GM19043 (cell line): ENCODE measurements around the gene RECK.
"Not testable (repeated sequence)": the region's sequence is repeated elsewhere in the genome, so short reads cannot be mapped to it uniquely, and the experiment has no call there.

Source experiments
- ATAC-seq: cut with Tn5 transposase; IDR thresholded peaks from one replicate; pipeline ENCODE4 v1.9.1; 2021; ENCODE audit warnings: low read depth; ENCODE audit not compliant: unreplicated experiment

Gene RECK

DNA sequence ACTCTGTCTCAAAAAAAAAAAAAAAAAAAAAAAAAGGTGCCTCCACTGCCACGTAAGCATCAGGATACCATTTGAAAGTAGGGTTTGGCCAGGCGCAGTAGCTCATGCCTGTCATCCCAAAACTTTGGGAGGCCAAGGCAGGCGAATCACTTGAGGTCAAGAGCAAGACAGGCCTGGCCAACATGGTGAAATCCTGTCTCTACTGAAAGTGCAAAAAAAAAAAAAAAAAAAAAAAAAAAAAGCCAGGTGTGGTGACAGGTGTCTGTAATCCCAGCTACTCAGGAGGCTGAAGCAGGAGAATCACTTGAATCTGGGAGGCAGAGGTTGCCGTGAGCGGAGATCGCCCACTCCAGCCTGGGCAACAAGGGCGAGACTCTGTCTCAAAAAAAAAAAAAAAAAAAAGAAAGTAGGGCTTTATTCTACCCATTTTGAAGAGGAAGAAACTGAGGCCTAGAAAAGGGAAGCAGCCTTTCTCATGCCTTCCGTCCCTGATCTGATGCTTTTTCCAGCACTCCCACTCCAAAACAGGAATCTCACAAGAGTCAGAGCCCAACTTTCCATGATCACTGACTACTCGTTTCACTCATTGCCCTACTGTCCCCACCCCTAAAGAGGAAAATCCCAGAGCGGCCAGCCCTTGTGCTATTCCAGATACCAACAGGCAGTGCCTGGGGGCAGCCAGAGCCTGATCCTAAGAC is 116.2 kb downstream of the RECK start:
- ATAC-seq: no peak

DNA sequence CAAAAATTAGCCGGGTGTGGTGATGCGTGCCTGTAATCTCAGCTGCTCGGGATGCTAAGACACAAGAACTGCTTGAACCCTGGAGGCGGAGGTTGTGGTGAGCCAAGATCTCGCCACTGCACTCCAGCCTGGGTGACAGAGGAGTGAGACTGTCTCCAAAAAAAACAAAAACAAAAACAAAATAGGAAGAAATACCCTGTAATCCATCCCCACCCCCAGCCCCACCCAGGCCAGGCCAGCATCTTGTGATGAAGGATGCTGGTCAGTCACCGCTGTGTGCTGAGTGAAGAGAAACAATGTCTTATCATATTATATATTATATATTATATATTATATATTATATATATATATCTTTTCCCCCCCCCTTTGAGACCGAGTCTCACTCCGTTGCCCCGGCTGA is 117.0 kb downstream of the RECK start:
- ATAC-seq: no peak

DNA sequence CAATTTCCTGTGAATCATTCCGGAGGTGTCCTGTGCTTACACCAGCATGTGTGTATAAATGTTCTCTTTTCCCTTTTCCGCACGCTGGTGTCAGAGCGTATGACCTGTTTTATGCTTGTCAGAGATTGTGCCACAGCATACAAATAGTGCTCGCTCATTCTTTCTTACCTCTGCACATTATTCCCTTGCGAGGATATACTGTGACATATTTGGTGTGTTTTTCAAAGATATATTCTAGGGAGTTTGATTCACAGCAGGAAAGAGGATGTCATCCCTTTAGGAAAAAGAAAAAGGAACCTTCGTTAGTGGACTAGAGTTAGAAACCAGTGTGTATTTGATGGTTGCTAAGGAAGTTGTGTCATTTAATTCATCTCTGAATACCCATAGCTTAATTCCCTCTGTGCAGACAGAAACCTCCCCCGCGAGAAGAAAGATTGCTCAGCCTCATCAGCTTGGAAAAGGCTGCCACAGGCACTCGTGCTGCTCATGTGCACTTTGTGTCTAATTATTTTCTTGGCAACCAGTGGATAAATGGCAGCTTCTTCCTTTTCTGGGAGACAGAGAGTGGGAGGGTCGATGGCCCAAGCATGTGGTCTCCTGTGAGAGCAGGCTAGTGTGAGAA is 117.7 kb downstream of the RECK start:
- ATAC-seq: no peak

- no peak for ATAC-seq
Measured at GRCh38 chr9:36156116-36156515, 119.4 kb downstream of the RECK start.

- no peak for ATAC-seq
Measured at GRCh38 chr9:36158122-36158521, 121.4 kb downstream of the RECK start.

DNA sequence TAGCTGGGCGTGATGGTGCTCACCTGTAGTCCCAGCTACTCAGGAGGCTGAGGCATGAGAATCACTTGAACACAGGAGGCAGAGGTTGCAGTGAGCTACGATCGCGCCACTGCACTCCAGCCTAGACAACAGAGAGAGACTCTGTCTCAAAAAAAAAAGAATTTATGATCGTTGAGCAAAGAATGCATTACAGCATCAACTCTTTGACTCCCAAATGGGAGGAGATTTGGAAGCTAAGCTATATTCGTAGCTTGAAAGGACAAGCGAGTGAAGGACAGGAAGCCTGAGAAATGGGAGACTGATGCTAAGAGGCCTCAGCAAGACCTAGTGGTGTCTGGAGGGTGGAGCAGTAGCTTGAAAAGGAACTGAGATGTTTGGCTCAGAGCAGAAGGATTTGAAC is 122.2 kb downstream of the RECK start:
- no peak for ATAC-seq

GRCh38 chr9:36159509-36159908 is 122.8 kb downstream of the RECK start:
- not testable (repeated sequence) for ATAC-seq

DNA sequence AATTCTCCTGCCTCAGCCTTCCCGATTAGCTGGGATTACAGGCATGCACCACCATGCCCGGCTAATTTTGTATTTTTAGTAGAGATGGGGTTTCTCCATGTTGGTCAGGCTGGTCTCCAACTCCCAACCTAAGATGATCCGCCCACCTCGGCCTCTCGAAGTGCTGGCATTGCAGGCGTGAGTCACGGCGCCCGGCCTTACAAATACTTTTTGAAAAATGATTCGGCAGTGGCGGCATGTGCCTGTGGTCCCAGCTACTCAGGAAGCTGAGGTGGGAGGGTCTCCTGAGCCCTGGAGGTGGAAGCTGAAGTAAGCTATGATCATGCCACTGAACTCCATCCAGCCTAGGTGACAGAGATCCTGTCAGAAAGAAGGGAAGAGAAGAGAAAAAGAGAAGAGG is 123.4 kb downstream of the RECK start:
- not testable (repeated sequence) for ATAC-seq

GRCh38 chr9:36161187-36161586 is 124.5 kb downstream of the RECK start:
- ATAC-seq: no peak

DNA sequence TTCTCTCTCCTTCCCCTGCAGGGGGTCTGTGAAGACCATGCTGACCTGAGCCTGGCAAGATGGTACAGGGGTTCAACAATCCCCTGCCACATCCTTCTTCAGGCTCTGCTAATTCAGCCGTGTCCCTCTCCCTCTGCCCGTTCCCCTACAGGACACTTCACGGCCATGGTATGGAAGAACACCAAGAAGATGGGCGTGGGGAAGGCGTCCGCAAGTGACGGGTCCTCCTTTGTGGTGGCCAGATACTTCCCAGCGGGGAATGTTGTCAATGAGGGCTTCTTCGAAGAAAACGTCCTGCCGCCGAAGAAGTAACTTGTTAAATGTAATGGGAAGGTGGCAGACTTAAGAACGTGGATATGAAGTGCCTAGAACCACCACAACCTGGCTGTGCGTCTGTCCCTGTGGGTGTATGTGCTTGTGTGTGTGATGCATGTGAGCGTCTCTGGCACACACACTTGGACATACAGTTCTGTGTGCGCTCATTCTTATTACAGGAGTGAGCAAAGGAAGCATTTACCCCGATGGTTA is 125.6 kb downstream of the RECK start:
- no peak for ATAC-seq

DNA sequence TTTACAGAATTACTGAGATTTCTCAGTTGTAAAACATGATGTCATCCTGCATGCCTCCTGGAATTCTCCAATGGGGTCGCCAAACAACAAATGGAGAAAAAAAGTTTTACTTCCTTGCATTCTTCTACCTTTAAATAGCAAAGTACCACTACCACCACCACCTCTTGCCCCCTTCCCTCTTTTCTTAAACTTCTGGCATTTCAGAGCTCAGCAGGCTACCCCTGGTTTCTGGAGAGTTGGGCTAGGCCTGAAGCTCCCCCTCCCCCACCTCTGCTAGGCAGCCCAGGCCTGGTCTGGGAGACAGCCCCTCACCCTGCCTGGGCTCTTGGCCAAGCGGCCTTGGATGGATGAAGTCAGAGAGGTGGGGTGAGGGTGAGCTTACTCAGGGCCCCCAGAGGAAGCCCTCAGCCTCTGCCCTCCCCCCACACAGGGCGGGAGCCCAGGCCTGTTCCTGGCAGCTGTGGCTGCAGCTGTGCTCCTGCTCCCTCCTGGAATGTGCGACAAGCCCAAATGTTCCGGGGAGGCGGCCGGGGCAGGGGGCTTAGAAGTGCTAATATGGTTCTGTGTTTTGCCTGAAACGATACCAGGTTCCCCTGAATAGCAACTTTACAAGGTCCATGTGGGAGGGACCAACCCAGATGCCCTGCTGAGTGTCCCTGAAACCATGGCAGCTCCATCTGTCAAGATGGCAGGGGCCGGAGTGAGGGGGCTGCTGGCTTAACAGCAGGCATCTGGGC is 126.5 kb downstream of the RECK start:
- ATAC-seq: no peak

GRCh38 chr9:36163786-36164170 is 127.1 kb downstream of the RECK start:
- ATAC-seq: no peak

DNA sequence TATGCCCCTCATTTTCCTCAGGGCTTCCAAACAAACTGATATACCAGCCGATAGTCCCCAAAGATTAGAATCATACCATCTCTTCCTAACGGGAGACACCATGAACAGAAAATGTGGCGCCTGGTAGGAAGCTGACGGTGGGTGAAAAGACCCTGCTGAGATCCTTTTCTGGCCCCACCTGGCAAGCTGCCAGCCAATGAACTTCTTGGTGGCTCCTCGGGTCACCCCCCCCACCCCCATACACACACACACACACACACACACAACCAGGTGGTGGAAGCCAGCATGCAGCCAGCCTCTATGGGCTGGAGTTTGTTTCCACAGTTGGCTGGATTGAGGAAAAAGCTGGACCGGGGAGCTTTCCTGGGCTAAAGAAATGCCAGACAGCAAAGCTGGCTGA is 127.7 kb downstream of the RECK start:
- no peak for ATAC-seq

- no peak for ATAC-seq
Measured at GRCh38 chr9:36164989-36165388, 128.3 kb downstream of the RECK start.

DNA sequence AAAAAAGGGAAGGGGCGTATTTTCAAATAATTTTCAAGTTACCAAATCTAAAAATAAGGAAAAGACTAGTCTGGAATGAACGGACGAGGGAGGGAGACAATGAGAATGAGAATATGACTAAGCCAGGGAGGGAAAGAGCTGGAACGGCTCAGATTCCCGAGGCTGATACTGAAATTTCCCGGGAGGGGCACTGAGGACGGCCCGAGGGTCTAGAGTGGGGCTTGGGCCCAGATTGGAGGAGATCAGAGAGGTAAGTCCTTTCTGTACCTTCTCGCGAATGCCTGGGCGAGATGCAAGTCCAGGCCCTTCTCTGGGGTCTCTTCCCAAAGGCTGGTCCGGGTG is 129.1 kb downstream of the RECK start:
- no peak for ATAC-seq

DNA sequence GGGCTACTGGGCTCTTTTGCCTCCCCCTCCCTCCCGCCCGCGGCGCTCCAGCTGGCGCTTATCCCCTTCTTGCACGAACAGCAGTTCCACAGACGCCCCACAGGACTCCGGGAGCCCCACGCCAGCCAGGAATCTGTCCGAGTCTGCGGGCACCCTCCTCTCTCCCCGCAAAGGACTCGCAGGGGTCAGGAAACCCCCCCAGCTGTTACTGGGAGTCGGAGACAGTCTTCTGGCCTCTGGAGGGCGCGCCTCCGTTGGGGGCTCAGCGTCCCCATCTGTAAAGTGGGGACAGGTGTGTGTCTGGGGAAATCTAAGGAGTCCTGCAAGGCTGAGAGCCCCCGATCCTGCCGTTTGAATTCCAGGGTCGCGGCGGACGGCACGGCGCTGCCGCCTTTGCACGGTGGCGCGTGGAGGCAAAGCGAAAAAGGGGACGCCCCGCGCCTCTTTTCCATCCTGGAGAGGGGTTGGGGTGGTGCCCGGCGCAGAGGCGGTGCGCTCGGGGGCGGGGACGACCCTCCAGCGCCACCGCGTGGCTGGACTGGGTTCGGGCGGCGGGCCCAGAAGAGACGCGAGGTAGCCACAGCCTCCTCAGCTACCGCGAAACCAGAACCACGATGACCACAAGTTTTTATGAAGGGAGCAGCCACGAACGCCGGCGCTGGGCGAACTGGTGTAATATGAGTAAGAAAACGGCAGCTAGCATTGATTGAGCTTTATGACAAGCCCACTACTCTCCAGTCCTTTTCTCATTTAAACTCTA is 129.6 kb downstream of the RECK start:
- peak; percentile 77 for ATAC-seq

- ATAC-seq: no peak
Measured at GRCh38 chr9:36169166-36169565, 132.5 kb downstream of the RECK start, which contains the start of gene CCIN. Gene CCIN (plus strand): TSS chr9:36169388. CDS start chr9:36169503, 115 bp downstream.

GRCh38 chr9:36169708-36170107 is 133.0 kb downstream of the RECK start:
- no peak for ATAC-seq

- ATAC-seq: no peak
Measured at GRCh38 chr9:36170531-36170930, 133.8 kb downstream of the RECK start.

DNA sequence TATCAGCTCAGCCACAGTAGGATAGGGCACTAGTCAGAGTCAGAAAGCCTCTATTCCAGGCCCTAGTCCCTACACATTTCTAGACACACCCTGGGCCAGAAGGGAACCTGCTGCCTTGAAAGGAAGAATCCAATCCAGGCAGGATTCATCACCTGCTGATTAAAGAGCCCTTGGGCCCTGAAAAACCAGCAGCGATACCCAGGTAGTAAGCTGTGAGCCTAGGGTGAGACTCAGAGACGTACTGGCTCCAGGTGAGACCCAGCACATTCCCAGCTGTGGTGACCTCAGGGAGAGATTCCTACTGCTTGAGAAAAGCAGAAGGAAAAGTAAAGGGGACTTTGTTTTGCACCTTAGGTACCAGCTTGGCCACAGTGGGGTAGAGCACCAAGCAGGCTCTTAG is 137.1 kb downstream of the RECK start:
- ATAC-seq: no peak
